Parathyroid adenoma (tissue), 2 donors: ENCODE measurements around the gene RALB.

Experiments
- H2AFZ ChIP-seq: fragments of 300-600 bp; sonication (generic); one replicate; pipeline ENCODE4 v1.7.0; 2017; ENCODE audit warnings: antibody characterized with exemption, mild to moderate bottlenecking
- H3K27ac ChIP-seq: fragments of 300-600 bp; sonication (generic); one replicate; pipeline ENCODE4 v1.7.0; 2017
- H3K27me3 ChIP-seq: fragments of 300-600 bp; sonication (generic); one replicate; pipeline ENCODE4 v1.7.0; 2017; ENCODE audit warnings: low read length; ENCODE audit not compliant: control insufficient read depth, insufficient read depth
- H3K36me3 ChIP-seq: fragments of 300-600 bp; sonication (generic); one replicate; pipeline ENCODE4 v1.7.0; 2017; ENCODE audit warnings: low read length; ENCODE audit not compliant: control insufficient read depth, insufficient read depth
- H3K4me1 ChIP-seq: fragments of 300-600 bp; sonication (generic); one replicate; pipeline ENCODE4 v1.7.0; 2017; ENCODE audit warnings: control low read depth
- H3K4me2 ChIP-seq: fragments of 300-600 bp; sonication (generic); one replicate; pipeline ENCODE4 v1.7.0; 2017; ENCODE audit warnings: low read length
- H3K4me3 ChIP-seq: fragments of 300-600 bp; sonication (generic); one replicate; pipeline ENCODE4 v1.7.0; 2017; ENCODE audit warnings: low read depth, low read length
- H3K79me2 ChIP-seq: fragments of 300-600 bp; sonication (generic); one replicate; pipeline ENCODE4 v1.7.0; 2017; ENCODE audit warnings: control low read depth
- H3K9ac ChIP-seq: fragments of 300-600 bp; sonication (generic); one replicate; pipeline ENCODE4 v1.7.0; 2017; ENCODE audit warnings: mild to moderate bottlenecking
- H3K9me3 ChIP-seq: fragments of 300-600 bp; sonication (generic); one replicate; pipeline ENCODE4 v1.7.0; 2017; ENCODE audit warnings: low read length; ENCODE audit not compliant: control insufficient read depth
- CTCF ChIP-seq: fragments of 300-600 bp; sonication (generic); IDR thresholded peaks from one replicate; pipeline ENCODE4 v1.7.0; 2017; ENCODE audit warnings: antibody characterized with exemption, mild to moderate bottlenecking
- donor health status: primary hyperparathyroidism.

Gene RALB

GRCh38 chr2:120240901-120241429 lies 11.7 kb upstream of the RALB start:
- no peak overlapping the region for H3K27ac ChIP-seq
- no peak overlapping the region for H3K9ac ChIP-seq
- H2AFZ ChIP-seq = no peak overlapping the region
- H3K4me2 ChIP-seq = no peak overlapping the region
- H3K27me3 ChIP-seq = no peaks in the 10 kb centered on the region
- peaks cover 33% of the 10 kb centered on the region for H3K4me1 ChIP-seq
- no peaks in the 10 kb centered on the region for H3K36me3 ChIP-seq
- no peaks in the 10 kb centered on the region for H3K9me3 ChIP-seq
- peaks cover 4% of the 10 kb centered on the region for H3K79me2 ChIP-seq
- no peak overlapping the region for H3K4me3 ChIP-seq
- TF ChIP-seq CTCF = no peak

- H3K27ac ChIP-seq = no peak overlapping the region
- H3K27me3 ChIP-seq = no peaks in the 10 kb centered on the region
- H2AFZ ChIP-seq = peak overlapping the region; percentile 5
Measured at GRCh38 chr2:120241684-120242083, 11.0 kb upstream of the RALB start.

GRCh38 chr2:120243211-120243610 lies 9.4 kb upstream of the RALB start:
- no peak for TF ChIP-seq CTCF

More at GRCh38 chr2:120241684-120242083, 11.0 kb upstream of the RALB start:
- Histone ChIP-seq H3K9ac (no peak overlapping the region), H3K4me2 (no peak overlapping the region), H3K36me3 (no peaks in the 10 kb centered on the region), H3K4me1 (peaks cover 33% of the 10 kb centered on the region), H3K9me3 (no peaks in the 10 kb centered on the region), H3K4me3 (no peak overlapping the region), H3K79me2 (peaks cover 4% of the 10 kb centered on the region)
- TF ChIP-seq CTCF = no peak

GRCh38 chr2:120243875-120244553 lies 8.6 kb upstream of the RALB start:
- no peak overlapping the region for H3K4me3 ChIP-seq
- H3K9me3 ChIP-seq = no peaks in the 10 kb centered on the region
- H3K79me2 ChIP-seq = peaks cover 4% of the 10 kb centered on the region
- H3K27me3 ChIP-seq = no peaks in the 10 kb centered on the region
- H3K4me1 ChIP-seq = peaks cover 33% of the 10 kb centered on the region
- no peak overlapping the region for H3K4me2 ChIP-seq
- H3K9ac ChIP-seq = no peak overlapping the region
- H3K27ac ChIP-seq = no peak overlapping the region
- no peak overlapping the region for H2AFZ ChIP-seq
- no peaks in the 10 kb centered on the region for H3K36me3 ChIP-seq
- TF ChIP-seq CTCF = no peak

More at GRCh38 chr2:120243211-120243610, 9.4 kb upstream of the RALB start:
- Histone ChIP-seq H3K4me2 (no peak overlapping the region), H3K27ac (peak overlapping the region; percentile 62), H3K4me3 (no peak overlapping the region), H3K79me2 (peaks cover 4% of the 10 kb centered on the region), H3K36me3 (no peaks in the 10 kb centered on the region), H3K9ac (no peak overlapping the region), H3K4me1 (peaks cover 33% of the 10 kb centered on the region), H2AFZ (peak overlapping the region; percentile 84), H3K27me3 (no peaks in the 10 kb centered on the region), H3K9me3 (no peaks in the 10 kb centered on the region)
